ENCODE measurements around the gene OXGR1. TPM values are rescaled to one million over a fixed set of nuclear protein-coding genes. Genes with fewer than 3 reads are reported as not detected.

OXGR1 gene
- total RNA-seq, 1 donor from 2014 or later, result not detected

DNA sequence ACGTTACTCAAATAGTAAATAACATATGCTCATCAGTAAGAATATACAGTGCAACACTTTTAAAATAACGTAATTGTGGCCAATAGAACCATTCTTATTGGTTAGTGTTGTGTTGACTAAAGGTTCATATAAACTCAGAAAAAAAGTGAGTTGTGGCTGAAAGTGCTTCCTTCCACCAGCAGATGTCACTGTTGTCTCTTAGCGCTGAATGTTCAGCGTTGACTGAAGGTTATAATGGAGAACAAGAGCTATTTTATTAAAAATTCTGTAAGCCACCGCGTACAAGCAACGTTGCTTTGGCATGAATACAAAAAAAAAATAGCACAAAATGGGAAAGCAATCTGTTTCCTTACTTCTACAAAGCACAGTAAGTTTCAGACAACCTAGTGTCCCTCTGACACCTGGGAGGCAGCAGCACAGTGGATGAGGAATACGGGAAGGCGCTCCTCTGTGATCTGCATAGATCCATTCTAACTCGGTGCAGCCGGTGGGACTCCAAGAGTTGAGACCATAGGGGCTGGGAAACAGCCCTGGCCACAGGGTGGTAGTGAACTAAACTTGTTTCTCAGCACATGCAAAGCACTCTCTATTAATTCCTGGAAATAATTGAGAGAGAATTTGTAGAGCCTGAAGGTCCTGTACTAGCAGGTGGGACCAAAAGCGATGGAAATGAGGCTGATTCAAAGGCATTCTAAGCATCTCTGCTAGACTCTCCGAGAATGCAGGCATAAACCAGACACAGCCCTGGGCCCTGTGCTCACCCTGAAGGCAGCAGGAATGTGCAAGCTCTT is 23.9 kb upstream of the OXGR1 start:
- Mint-ChIP-seq H3K4me1 (ENCODE audit: low read depth) (peaks cover 6% of the 10 kb centered on the region), H3K9me3 (no peaks in the 10 kb centered on the region), H3K4me3 (ENCODE audit: low read depth) (no peak overlapping the region), H3K27ac (no peak overlapping the region), H3K27me3 (ENCODE audit: low read depth) (peaks cover 35% of the 10 kb centered on the region), H3K36me3 (ENCODE audit: low read depth) (no peaks in the 10 kb centered on the region)
- intact Hi-C loops (cut with micrococcal nuclease), result loop anchor here (2.0 to 5.0 kb wide), 2 partner anchors 339 to 783 kb away; no protein-coding TSS in a partner anchor
- DNase-seq (ENCODE audit: low spot score), result no peak

- Mint-ChIP-seq H3K27ac (no peak overlapping the region), H3K4me3 (ENCODE audit: low read depth) (no peak overlapping the region), H3K9me3 (no peaks in the 10 kb centered on the region), H3K36me3 (ENCODE audit: low read depth) (no peaks in the 10 kb centered on the region), H3K27me3 (ENCODE audit: low read depth) (peaks cover 40% of the 10 kb centered on the region), H3K4me1 (ENCODE audit: low read depth) (peaks cover 6% of the 10 kb centered on the region)
- DNase-seq (ENCODE audit: low spot score), result no peak
- intact Hi-C loops (cut with micrococcal nuclease), result loop anchor here (5.0 kb wide), 1 partner anchor 340 kb away; no protein-coding TSS in a partner anchor
Observed at GRCh38 chr13:97017322-97017721, 23.0 kb upstream of the OXGR1 start.

- Mint-ChIP-seq H3K27ac (no peak overlapping the region), H3K9me3 (no peaks in the 10 kb centered on the region), H3K36me3 (ENCODE audit: low read depth) (no peaks in the 10 kb centered on the region), H3K4me3 (ENCODE audit: low read depth) (no peak overlapping the region), H3K4me1 (ENCODE audit: low read depth) (peaks cover 6% of the 10 kb centered on the region), H3K27me3 (ENCODE audit: low read depth) (peaks cover 39% of the 10 kb centered on the region)
- intact Hi-C loops (cut with micrococcal nuclease), result loop anchor here (5.0 kb wide), 1 partner anchor 341 kb away; no protein-coding TSS in a partner anchor
- DNase-seq (ENCODE audit: low spot score), result no peak
Observed at GRCh38 chr13:97015661-97016350, 21.5 kb upstream of the OXGR1 start.

- H3K36me3 Mint-ChIP-seq (ENCODE audit: low read depth), result no peaks in the 10 kb centered on the region
- H3K27me3 Mint-ChIP-seq (ENCODE audit: low read depth), result peaks cover 27% of the 10 kb centered on the region
- intact Hi-C loops (cut with micrococcal nuclease), result no loop called here
- no peak overlapping the region for H3K4me3 Mint-ChIP-seq (ENCODE audit: low read depth)
- H3K4me1 Mint-ChIP-seq (ENCODE audit: low read depth), result peaks cover 3% of the 10 kb centered on the region
- H3K9me3 Mint-ChIP-seq, result no peaks in the 10 kb centered on the region
- no peak overlapping the region for H3K27ac Mint-ChIP-seq
- DNase-seq (ENCODE audit: low spot score), result no peak
Observed at GRCh38 chr13:97012251-97013048, 18.2 kb upstream of the OXGR1 start.

DNA sequence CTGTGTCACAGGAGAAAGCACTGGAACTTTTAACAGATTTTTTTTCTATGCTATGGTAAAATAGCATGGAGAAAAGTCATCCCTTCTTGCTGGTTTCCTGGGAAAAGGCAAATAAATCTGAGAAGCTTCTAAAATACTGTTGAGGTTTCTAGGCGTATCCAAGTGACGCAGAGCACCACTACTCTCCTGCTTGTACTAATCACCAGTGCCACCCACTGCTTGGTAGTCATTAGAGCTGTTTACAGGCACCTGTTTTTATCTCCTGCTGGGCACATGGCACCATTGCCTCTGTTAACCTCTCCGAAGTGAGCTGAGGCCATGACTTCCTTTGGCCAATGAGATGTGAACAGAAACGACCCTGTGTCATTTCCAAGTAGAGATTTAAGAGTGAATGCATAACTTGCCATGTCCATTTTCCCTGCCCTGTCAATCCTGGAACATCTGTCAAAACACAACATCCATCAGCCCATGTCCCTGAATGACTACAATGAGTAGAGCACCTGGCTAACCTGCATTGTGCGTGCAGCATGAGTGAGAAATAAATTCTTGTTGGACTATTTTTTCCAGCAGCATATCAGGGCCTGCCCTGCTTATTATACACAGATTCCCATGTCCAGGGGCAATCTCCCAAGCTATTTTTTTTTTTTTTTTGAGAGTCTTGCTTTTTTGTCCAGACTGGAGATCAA is 17.3 kb upstream of the OXGR1 start:
- no peaks in the 10 kb centered on the region for H3K9me3 Mint-ChIP-seq
- DNase-seq (ENCODE audit: low spot score), result no peak
- intact Hi-C loops (cut with micrococcal nuclease), result no loop called here
- no peaks in the 10 kb centered on the region for H3K36me3 Mint-ChIP-seq (ENCODE audit: low read depth)
- H3K4me1 Mint-ChIP-seq (ENCODE audit: low read depth), result peaks cover 3% of the 10 kb centered on the region
- no peak overlapping the region for H3K4me3 Mint-ChIP-seq (ENCODE audit: low read depth)
- no peak overlapping the region for H3K27ac Mint-ChIP-seq
- H3K27me3 Mint-ChIP-seq (ENCODE audit: low read depth), result peaks cover 27% of the 10 kb centered on the region

- peaks cover 10% of the 10 kb centered on the region for H3K27me3 Mint-ChIP-seq (ENCODE audit: low read depth)
- no peak overlapping the region for H3K4me3 Mint-ChIP-seq (ENCODE audit: low read depth)
- no peak for DNase-seq (ENCODE audit: low spot score)
- intact Hi-C loops (cut with micrococcal nuclease), result no loop called here
- no peaks in the 10 kb centered on the region for H3K9me3 Mint-ChIP-seq
- H3K4me1 Mint-ChIP-seq (ENCODE audit: low read depth), result no peaks in the 10 kb centered on the region
- H3K36me3 Mint-ChIP-seq (ENCODE audit: low read depth), result no peaks in the 10 kb centered on the region
- H3K27ac Mint-ChIP-seq, result no peak overlapping the region
Observed at GRCh38 chr13:97008643-97009042, 14.4 kb upstream of the OXGR1 start.

GRCh38 chr13:97005625-97006262 is 11.5 kb upstream of the OXGR1 start:
- Mint-ChIP-seq H3K4me3 (ENCODE audit: low read depth) (no peak overlapping the region), H3K27me3 (ENCODE audit: low read depth) (peaks cover 10% of the 10 kb centered on the region), H3K36me3 (ENCODE audit: low read depth) (no peaks in the 10 kb centered on the region), H3K27ac (no peak overlapping the region), H3K9me3 (no peaks in the 10 kb centered on the region), H3K4me1 (ENCODE audit: low read depth) (no peaks in the 10 kb centered on the region)
- no peak for DNase-seq (ENCODE audit: low spot score)
- intact Hi-C loops (cut with micrococcal nuclease), result no loop called here

DNA sequence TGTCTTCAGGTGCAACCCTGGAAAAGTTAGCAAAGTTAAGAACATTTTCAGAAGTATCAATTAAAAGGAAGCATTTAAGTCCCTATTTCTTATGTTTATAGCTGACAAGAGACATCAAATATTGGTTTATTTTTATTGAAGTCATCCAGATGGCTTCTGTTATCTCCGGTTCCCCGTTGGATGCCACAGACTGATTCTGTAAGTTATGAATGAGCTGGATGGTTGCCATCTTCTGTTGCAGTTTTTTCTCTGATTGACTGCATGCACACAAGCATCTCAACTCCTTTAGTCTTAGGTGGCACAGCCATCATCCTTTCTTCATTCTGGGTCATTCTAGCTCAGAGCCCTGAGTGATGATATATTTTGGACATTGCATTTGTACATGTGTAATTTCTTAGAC is 10.6 kb upstream of the OXGR1 start:
- H3K4me1 Mint-ChIP-seq (ENCODE audit: low read depth), result no peaks in the 10 kb centered on the region
- intact Hi-C loops (cut with micrococcal nuclease), result no loop called here

GRCh38 chr13:97004096-97004876 is 10.0 kb upstream of the OXGR1 start:
- DNase-seq (ENCODE audit: low spot score), result no peak
- Mint-ChIP-seq H3K27me3 (ENCODE audit: low read depth) (peaks cover 14% of the 10 kb centered on the region), H3K4me1 (ENCODE audit: low read depth) (no peaks in the 10 kb centered on the region), H3K36me3 (ENCODE audit: low read depth) (no peaks in the 10 kb centered on the region), H3K9me3 (no peaks in the 10 kb centered on the region), H3K27ac (no peak overlapping the region), H3K4me3 (ENCODE audit: low read depth) (no peak overlapping the region)
- intact Hi-C loops (cut with micrococcal nuclease), result no loop called here

More for the DNA sequence above, 10.6 kb upstream of the OXGR1 start:
- Mint-ChIP-seq H3K4me3 (ENCODE audit: low read depth) (no peak overlapping the region), H3K27me3 (ENCODE audit: low read depth) (peaks cover 14% of the 10 kb centered on the region), H3K36me3 (ENCODE audit: low read depth) (no peaks in the 10 kb centered on the region), H3K27ac (no peak overlapping the region), H3K9me3 (no peaks in the 10 kb centered on the region)
- no peak for DNase-seq (ENCODE audit: low spot score)

DNA sequence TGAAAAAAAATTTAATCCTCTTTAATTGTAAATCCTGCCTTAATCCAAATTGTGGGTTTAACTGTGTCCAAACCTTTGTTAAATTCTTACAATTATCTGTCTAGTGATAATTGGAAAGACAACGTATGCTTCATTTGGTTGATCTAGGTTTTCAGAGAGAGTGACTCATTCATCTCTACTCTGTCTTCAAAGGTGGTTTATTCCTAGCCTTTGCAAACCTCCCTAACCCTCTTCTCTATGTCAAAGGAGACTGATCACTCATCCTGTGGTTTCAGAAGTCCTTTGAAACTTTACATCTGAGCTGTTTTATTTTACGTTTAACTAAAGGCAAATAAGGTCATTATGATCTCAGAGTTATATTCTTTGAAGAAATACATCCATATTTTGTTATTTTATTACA is 8.8 kb upstream of the OXGR1 start:
- Mint-ChIP-seq H3K4me3 (ENCODE audit: low read depth) (no peak overlapping the region), H3K27ac (no peak overlapping the region), H3K27me3 (ENCODE audit: low read depth) (peaks cover 14% of the 10 kb centered on the region), H3K36me3 (ENCODE audit: low read depth) (no peaks in the 10 kb centered on the region), H3K4me1 (ENCODE audit: low read depth) (no peaks in the 10 kb centered on the region), H3K9me3 (no peaks in the 10 kb centered on the region)
- DNase-seq (ENCODE audit: low spot score), result no peak
- intact Hi-C loops (cut with micrococcal nuclease), result no loop called here

- DNase-seq (ENCODE audit: low spot score), result no peak
- Mint-ChIP-seq H3K27me3 (ENCODE audit: low read depth) (peaks cover 14% of the 10 kb centered on the region), H3K4me3 (ENCODE audit: low read depth) (no peak overlapping the region), H3K36me3 (ENCODE audit: low read depth) (no peaks in the 10 kb centered on the region), H3K4me1 (ENCODE audit: low read depth) (no peaks in the 10 kb centered on the region), H3K27ac (no peak overlapping the region), H3K9me3 (no peaks in the 10 kb centered on the region)
- intact Hi-C loops (cut with micrococcal nuclease), result no loop called here
Observed at GRCh38 chr13:97002581-97002980, 8.3 kb upstream of the OXGR1 start.
